Measurements from ENCODE around the gene PFDN1. TPM values are rescaled to one million over a fixed set of nuclear protein-coding genes. Genes with fewer than 3 reads are reported as not detected.
A peak's percentile ranks its signal among the peaks of the same experiment; 100 is the strongest.

Gene PFDN1
- polyA plus RNA-seq, 6 donors from 2014 or later: 110 to 269 (median 140) TPM

DNA sequence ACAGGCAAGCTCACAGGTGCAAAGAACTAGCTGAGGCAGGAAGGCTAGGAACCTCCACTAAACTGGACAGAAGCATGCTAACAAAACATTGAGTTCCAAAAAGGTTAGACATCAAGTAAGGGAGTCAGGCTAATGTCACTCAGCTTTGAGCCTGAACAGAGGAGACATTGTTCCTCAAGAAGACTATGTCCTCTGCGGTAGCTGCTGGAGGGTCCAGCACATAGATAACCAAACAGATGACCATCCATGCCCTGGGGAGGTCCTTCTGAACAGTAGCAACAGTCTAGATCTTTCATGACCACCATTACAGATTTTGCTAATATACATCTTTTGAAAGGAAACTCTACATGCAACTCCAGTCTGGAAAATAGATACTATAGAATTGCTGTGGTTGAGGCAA is 70.2 kb downstream of the PFDN1 start:
- ATAC-seq (ENCODE audit: low read depth in 2 of 2) (no peak), DNase-seq (no peak)
- H3K4me3 Mint-ChIP-seq: no peak overlapping the region
- H3K36me3 Mint-ChIP-seq: no peaks in the 10 kb centered on the region
- peaks cover 0 to 13% (median 12%) of the 10 kb centered on the region in 3 donors for H3K27me3 Mint-ChIP-seq
- H3K4me1 Mint-ChIP-seq: no peaks in the 10 kb centered on the region
- H3K9me3 Mint-ChIP-seq: no peaks in the 10 kb centered on the region
- H3K27ac Mint-ChIP-seq: no peak overlapping the region

DNA sequence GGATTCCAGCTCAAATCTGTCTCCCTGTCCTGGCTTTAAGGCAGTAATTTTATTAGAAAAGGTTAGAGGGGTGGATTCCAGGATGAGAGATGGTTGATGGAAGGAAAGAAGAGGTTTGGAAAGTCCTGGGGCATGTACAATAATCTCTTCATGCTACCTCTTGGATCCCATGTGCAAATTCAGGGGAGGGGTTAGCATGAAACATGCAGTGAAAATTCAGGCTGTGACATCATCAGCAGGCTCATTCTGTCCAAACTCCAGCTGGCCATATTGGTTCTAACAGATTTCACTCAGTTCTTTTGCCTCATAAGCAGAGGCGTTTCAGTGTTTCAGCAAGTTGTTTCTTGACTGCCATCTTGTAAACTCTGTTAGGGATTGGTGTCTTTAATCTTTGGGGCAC is 72.5 kb downstream of the PFDN1 start:
- H3K27me3 Mint-ChIP-seq: peaks cover 0 to 27% (median 17%) of the 10 kb centered on the region in 3 donors
- no peaks in the 10 kb centered on the region for H3K9me3 Mint-ChIP-seq
- no peaks in the 10 kb centered on the region for H3K36me3 Mint-ChIP-seq
- H3K4me1 Mint-ChIP-seq: no peaks in the 10 kb centered on the region
- no peak overlapping the region for H3K27ac Mint-ChIP-seq
- ATAC-seq (ENCODE audit: low read depth in 2 of 2) (no peak), DNase-seq (no peak)
- no peak overlapping the region for H3K4me3 Mint-ChIP-seq

DNA sequence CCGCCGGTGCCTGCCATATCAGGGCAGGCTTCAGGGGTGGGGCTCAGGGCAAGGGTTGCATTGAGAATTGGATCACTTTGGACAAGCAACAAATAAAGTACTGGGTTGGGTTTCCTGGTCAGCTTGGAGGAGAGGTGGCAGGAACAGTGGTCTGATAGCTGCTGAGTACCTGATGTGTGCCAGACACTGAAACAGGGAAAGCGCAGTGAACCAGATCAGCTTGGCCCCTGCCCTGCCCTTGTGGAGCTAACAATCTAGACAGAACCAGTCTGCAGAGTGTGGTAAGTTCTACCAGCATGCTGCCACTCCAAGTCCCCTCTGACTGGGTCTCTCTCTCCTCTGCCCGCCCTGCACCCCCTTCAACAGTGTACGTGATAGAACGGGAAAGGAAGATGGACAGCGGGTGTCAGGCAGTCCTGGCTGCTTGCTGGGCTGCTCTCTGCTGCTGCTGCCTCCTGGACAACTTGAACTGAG is 74.5 kb downstream of the PFDN1 start:
- Mint-ChIP-seq H3K27me3 (peaks cover 0 to 27% (median 17%) of the 10 kb centered on the region in 3 donors), H3K36me3 (no peaks in the 10 kb centered on the region), H3K9me3 (no peaks in the 10 kb centered on the region), H3K27ac (peak overlapping the region in 1 of 6 donors; percentile 45), H3K4me1 (no peaks in the 10 kb centered on the region), H3K4me3 (no peak overlapping the region)
- DNase-seq (no peak), ATAC-seq (ENCODE audit: low read depth in 2 of 2) (no peak)

DNA sequence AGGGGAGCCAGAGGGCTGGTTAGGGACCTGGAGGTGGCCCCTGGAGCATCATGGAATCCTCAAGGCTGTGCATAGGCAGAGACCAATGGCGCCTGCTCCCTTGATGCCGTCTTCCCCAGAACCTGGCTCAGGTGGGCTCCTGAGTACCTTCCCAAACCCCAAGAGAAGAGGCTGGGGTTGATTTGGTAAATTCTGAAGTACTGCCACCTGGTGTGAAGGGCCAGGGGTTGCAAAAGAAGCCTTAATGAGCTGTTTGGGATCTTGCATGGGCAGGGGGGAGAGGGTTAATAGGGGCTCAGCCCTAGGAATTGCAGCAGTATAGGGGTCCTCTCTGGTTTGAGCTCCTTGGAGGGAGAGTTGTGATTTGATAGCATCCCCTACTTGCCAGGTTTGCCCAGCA is 75.9 kb downstream of the PFDN1 start:
- no peaks in the 10 kb centered on the region for H3K36me3 Mint-ChIP-seq
- H3K9me3 Mint-ChIP-seq: no peaks in the 10 kb centered on the region
- H3K27me3 Mint-ChIP-seq: peaks cover 0 to 22% (median 13%) of the 10 kb centered on the region in 3 donors
- H3K4me3 Mint-ChIP-seq: no peak overlapping the region
- ATAC-seq (ENCODE audit: low read depth in 2 of 2) (no peak), DNase-seq (no peak)
- no peaks in the 10 kb centered on the region for H3K4me1 Mint-ChIP-seq
- no peak overlapping the region for H3K27ac Mint-ChIP-seq

DNA sequence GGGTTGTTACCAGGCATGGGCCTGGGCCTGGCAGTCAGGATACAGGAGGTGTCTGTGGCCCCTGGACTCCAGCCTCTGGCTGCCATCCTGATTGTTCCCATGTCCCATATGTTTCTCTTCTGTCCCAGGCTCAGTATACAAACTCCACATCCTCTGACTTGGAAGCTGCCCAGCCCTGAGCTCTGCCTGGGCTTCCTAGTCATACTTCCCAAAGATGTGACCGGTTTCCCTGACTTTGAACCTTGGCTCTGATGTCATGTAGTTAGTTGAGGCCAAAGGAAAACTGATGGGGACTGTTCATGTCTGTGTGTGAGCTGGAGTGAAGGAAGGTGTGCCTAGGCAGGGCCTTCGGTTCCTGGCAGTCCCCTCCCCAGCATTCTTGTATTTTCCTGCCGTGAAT is 77.5 kb downstream of the PFDN1 start:
- no peak for ATAC-seq (ENCODE audit: low read depth in 2 of 2)
- no peak overlapping the region for H3K27ac Mint-ChIP-seq
- no peak overlapping the region for H3K4me3 Mint-ChIP-seq
- no peaks in the 10 kb centered on the region for H3K9me3 Mint-ChIP-seq
- H3K36me3 Mint-ChIP-seq: no peaks in the 10 kb centered on the region
- no peak for DNase-seq
- H3K27me3 Mint-ChIP-seq: peaks cover 0 to 15% (median 5%) of the 10 kb centered on the region in 3 donors
- H3K4me1 Mint-ChIP-seq: no peaks in the 10 kb centered on the region

DNA sequence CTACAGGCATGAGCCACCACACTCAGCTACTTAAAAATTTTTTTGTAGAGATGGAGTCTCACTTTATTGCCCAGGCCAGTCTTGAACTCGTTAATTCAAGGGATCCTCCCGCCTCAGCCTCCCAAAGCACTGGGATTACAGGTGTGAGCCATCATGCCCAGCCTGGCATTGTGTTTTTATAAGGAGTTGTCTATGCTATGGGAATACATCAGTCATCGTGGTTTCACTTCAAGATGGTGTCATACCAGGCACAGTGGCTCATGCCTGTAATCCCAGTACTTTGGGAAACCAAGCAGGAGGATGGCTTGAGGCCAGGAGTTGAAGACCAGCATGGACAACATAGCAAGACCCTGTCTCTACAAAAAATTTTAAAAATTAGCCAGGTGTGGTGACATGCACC is 78.2 kb downstream of the PFDN1 start:
- no peak overlapping the region for H3K27ac Mint-ChIP-seq
- no peaks in the 10 kb centered on the region for H3K9me3 Mint-ChIP-seq
- no peaks in the 10 kb centered on the region for H3K36me3 Mint-ChIP-seq
- ATAC-seq (ENCODE audit: low read depth in 2 of 2): no peak
- peaks cover 0 to 4% (median 0%) of the 10 kb centered on the region in 3 donors for H3K4me1 Mint-ChIP-seq
- H3K4me3 Mint-ChIP-seq: no peak overlapping the region
- no peak for DNase-seq
- peaks cover 0 to 15% (median 5%) of the 10 kb centered on the region in 3 donors for H3K27me3 Mint-ChIP-seq

DNA sequence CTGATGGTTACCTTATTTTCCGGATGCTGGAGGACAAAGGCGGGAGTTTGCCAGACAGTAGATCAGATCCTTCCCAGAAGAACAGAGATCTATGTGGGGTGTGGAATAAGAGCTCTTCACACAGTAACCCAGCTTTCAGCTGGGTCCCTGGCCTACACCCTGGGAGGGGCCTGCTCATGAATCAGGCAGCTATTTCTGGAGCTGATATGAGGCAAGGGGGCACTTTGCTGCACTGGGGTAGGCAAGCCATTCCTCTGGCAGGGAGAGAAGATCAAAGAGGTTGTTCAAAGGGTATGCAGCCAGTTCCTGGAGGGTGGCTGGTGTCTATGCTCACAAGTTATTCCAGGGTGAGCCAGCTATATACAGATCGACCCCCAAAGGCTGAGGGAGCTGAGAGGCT is 79.3 kb downstream of the PFDN1 start:
- Mint-ChIP-seq H3K4me1 (peaks cover 0 to 4% (median 0%) of the 10 kb centered on the region in 3 donors), H3K27me3 (peaks cover 0 to 15% (median 5%) of the 10 kb centered on the region in 3 donors), H3K36me3 (no peaks in the 10 kb centered on the region), H3K27ac (no peak overlapping the region), H3K4me3 (no peak overlapping the region), H3K9me3 (no peaks in the 10 kb centered on the region)
- ATAC-seq (ENCODE audit: low read depth in 2 of 2) (no peak), DNase-seq (no peak)

DNA sequence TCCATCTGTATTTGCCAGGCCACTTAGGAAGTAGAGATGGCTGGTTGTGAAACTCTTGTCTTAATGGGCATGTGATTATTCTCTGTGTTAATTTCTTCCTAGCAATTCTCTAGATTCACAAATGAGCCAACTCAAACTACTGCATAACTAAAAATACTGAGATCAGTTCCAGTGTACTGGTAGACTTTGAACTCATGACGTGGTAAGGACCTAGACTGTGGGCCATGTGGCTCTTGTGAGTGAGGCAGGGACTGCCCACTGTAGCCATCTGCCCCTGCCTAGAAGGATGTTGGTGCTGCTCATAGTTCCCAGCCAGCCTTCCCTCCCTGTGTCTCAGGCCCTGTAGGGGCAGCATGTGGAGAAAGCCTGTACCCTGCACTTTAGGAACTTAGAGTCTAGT is 80.5 kb downstream of the PFDN1 start:
- Mint-ChIP-seq H3K4me3 (no peak overlapping the region), H3K27me3 (peaks cover 0 to 15% (median 5%) of the 10 kb centered on the region in 3 donors), H3K27ac (no peak overlapping the region), H3K4me1 (peaks cover 0 to 4% (median 0%) of the 10 kb centered on the region in 3 donors), H3K36me3 (no peaks in the 10 kb centered on the region), H3K9me3 (no peaks in the 10 kb centered on the region)
- ATAC-seq (ENCODE audit: low read depth in 2 of 2) (no peak), DNase-seq (no peak)

DNA sequence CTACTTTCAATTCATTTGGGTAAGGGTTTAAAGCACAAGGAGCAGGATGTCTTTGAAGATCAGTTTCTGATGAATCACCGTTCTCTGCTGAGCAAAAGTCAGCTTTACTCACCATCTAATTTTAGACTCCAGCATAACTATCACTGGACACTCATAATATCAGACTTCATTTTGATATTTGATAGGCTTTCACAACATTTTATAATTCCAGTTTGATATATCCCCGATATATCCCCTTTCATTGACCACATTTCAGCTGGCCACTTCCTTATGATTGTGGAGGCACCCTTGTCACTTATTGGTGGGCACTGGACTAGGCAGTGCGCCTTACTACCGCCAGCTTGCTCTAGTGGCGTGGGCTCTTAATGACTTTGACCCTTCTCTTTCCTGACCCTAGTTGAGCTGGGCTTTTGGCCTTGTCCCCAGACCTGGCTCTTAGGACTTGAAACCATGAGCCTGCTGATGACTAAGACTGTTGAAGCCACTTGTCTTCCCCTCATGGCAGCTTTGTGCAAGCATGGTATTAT is 81.1 kb downstream of the PFDN1 start:
- H3K36me3 Mint-ChIP-seq: no peaks in the 10 kb centered on the region
- DNase-seq (no peak), ATAC-seq (ENCODE audit: low read depth in 2 of 2) (no peak)
- no peak overlapping the region for H3K27ac Mint-ChIP-seq
- H3K9me3 Mint-ChIP-seq: no peaks in the 10 kb centered on the region
- peaks cover 0 to 11% (median 5%) of the 10 kb centered on the region in 3 donors for H3K27me3 Mint-ChIP-seq
- H3K4me3 Mint-ChIP-seq: no peak overlapping the region
- peaks cover 0 to 4% (median 0%) of the 10 kb centered on the region in 3 donors for H3K4me1 Mint-ChIP-seq

DNA sequence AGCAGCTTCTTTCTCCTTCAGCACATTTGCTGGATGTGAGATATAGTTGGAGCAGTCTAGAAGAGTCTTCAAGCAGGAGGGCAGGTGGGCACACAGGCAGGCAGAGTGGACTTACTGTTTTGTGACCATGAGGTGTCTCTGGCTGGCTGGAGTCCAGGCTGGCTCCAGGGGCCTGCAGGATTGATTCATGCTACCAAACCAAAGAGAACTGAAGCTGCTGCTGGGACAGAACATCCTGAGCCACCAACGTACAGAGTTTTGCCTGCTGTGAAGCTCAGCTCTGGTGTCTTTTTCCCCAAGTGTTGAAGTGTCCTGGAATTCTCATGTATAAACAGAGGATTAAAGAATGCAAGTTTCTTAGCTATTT is 82.2 kb downstream of the PFDN1 start:
- peaks cover 0 to 3% (median 1%) of the 10 kb centered on the region in 3 donors for H3K27me3 Mint-ChIP-seq
- DNase-seq: no peak
- H3K36me3 Mint-ChIP-seq: no peaks in the 10 kb centered on the region
- no peak overlapping the region for H3K4me3 Mint-ChIP-seq
- peaks cover 0 to 4% (median 0%) of the 10 kb centered on the region in 3 donors for H3K4me1 Mint-ChIP-seq
- no peak for ATAC-seq (ENCODE audit: low read depth in 2 of 2)
- peak overlapping the region in 1 of 6 donors; percentile 37 for H3K27ac Mint-ChIP-seq
- H3K9me3 Mint-ChIP-seq: no peaks in the 10 kb centered on the region

DNA sequence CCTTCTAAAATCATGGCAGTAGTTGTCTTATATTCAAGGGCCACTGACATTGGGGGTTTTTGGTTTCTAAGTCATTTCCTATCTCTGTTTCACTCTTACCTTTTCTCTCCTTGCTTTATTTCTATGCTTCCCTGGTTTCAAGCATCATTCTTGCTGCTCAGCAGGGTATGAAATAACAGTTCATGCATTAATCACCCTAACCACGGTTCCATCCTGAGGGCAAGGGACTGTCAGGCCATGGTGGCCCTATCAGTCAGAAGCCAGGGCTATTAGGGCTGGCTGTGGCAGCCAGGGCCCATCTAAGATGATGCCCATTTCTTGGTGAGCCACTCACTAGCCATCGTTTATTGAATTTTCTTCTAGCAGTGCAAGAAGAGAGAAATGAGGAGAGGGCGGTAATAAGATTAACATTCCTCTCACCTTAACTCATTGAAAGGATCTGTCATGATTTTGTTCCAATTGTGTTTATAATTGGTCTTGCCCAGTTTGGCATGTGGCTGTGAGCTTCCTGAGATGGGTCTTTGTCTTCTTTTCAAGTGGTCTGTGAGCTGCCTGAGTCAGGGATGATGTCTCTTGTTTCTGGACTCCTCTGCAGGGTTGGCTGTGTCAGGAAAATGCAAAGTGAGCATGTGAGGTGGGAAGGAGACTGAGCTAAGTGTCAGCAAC is 82.7 kb downstream of the PFDN1 start:
- H3K9me3 Mint-ChIP-seq: no peaks in the 10 kb centered on the region
- H3K36me3 Mint-ChIP-seq: no peaks in the 10 kb centered on the region
- no peak overlapping the region for H3K4me3 Mint-ChIP-seq
- ATAC-seq (ENCODE audit: low read depth in 2 of 2) (no peak), DNase-seq (no peak)
- no peaks in the 10 kb centered on the region for H3K27me3 Mint-ChIP-seq
- peak overlapping the region in 2 of 6 donors; percentile 3 to 37 for H3K27ac Mint-ChIP-seq
- peaks cover 0 to 4% (median 0%) of the 10 kb centered on the region in 3 donors for H3K4me1 Mint-ChIP-seq

DNA sequence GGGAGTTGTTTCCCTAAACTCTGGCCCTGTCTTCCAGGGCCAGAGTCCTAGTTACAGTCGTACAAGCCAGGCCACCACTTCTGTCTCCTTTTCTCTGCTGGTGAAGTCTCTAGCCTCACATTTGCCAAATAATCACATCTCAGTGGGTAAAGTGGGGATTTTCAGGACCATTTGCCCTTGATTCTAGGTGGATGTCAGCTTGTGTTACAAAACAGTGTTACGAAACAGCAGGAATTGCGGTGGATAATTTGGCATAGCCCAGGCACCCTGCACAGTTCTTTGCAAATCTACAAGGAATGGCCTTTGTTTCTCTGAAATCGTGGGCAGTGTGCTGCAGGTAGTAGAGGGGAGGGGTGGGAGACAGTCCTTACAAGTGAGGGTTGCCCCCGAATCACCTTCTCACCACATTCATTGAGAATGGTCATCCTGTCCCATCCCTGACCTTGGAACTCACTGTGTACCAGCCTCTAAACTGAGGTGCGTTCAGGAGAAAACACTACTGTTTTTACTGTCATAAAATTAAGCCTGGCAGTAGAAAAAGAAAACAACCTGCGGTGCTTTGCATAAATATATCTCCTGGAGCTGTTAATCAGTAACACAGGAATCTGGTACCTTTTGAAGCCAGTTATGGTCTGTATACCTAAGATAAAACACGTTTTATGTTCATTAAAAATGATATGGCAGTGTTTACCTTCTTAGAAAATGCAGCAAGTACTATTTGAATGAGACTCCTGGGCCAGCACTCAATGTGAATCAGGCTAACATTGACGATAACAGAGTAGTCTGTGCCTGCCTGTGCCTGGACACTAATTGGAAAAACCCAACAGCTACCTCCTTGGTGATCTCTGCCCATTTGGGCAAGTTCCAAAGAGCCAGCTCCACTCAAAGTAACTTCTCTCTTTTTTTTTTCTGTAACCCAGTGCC is 83.6 kb downstream of the PFDN1 start:
- H3K4me1 Mint-ChIP-seq: peaks cover 0 to 4% (median 0%) of the 10 kb centered on the region in 3 donors
- DNase-seq (no peak), ATAC-seq (ENCODE audit: low read depth in 2 of 2) (no peak)
- no peak overlapping the region for H3K4me3 Mint-ChIP-seq
- H3K27me3 Mint-ChIP-seq: no peaks in the 10 kb centered on the region
- peak overlapping the region in 2 of 6 donors; percentile 3 to 7 for H3K27ac Mint-ChIP-seq
- no peaks in the 10 kb centered on the region for H3K36me3 Mint-ChIP-seq
- no peaks in the 10 kb centered on the region for H3K9me3 Mint-ChIP-seq

DNA sequence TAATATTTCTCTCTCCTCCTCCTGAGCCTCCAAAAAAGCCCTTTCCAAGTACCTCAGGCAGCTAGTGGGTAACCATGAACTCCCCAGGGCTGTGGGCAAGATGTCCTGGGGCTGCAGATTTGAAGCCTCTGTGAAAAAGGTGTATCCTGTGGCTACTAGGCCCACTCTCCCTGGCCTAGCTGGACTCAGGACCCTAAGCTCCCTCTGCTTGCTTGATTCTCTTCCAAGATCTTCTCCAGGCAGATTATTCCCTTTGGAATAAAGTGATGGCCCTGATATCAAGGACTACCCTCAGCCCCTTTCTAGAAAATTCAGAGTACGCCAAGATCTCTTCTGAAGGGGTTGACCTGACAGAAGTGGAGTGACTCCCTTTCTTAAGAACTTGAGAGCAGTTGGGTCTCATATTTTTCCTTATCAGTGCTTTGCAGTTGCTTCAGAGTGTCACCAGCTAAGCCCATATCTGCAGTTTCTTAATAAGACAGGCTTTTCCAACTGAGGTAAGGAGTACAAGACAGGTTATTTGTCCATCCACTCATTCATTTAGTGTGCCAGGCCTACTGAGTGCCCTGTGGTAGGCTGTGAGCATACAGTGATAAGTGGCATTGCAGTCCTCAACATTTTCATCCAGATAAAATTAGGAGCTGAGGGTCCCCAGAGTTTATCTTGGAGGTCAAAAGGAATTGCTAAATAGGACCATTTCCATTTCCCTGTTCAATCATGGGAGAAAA is 85.4 kb downstream of the PFDN1 start:
- no peaks in the 10 kb centered on the region for H3K9me3 Mint-ChIP-seq
- H3K36me3 Mint-ChIP-seq: no peaks in the 10 kb centered on the region
- ATAC-seq (ENCODE audit: low read depth in 2 of 2) (no peak), DNase-seq (no peak)
- no peak overlapping the region for H3K27ac Mint-ChIP-seq
- no peaks in the 10 kb centered on the region for H3K27me3 Mint-ChIP-seq
- no peak overlapping the region for H3K4me3 Mint-ChIP-seq
- H3K4me1 Mint-ChIP-seq: peaks cover 0 to 4% (median 0%) of the 10 kb centered on the region in 3 donors

Data from naive B cell (primary cell).